NCI-H524 (cell line): ENCODE measurements around the gene HSPA1A.
"Not testable (repeated sequence)": the region's sequence is repeated elsewhere in the genome, so short reads cannot be mapped to it uniquely, and the experiment has no call there.

ENCODE experiments used
- DNase-seq, 2 experiments: peaks; one replicate each; lab custom pipeline; 2025; lab: John Stamatoyannopoulos, UW

Gene HSPA1A

DNA sequence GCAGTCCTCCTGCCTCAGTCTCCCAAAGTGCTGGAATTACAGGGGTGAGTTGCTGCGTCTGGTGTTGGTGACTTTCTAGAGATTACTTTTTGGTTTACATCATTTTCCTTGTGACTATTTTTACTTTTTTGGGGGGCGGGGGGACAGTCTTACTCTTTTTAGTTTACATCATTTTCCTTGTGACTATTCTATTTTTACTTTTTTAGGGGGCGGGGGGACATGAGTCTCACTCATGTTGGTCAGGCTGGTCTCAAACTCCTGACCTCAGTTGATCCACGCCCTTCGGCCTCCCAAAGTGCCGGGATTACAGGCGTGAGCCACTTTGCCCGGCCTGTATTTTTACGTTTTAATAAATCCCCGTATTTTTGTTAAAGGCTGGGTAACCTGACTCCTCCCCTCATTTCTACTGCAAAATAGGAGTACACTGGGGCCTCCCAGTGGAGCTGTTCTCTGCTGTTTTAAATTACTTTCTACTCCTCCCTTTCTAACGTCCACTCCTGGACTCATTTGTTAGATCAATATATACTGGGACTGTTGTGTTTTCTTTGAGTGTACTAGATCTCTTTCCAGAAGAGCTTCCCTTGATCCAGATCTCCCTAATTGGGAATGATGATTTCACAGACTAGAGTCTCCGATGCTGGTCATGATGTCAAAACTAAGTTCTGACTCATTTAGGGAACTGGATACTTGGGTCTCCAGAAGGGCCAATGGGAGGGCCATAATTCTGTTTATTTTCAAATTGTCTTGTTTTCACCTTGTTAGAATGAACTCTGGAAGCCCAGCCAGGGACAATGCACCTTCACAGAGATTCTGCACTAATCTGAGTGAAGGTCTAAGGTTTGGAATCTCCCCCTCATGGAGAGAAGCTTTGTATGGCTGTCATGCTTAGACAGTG is 21.4 kb downstream of the HSPA1A start:
- DNase-seq, result no peak

DNA sequence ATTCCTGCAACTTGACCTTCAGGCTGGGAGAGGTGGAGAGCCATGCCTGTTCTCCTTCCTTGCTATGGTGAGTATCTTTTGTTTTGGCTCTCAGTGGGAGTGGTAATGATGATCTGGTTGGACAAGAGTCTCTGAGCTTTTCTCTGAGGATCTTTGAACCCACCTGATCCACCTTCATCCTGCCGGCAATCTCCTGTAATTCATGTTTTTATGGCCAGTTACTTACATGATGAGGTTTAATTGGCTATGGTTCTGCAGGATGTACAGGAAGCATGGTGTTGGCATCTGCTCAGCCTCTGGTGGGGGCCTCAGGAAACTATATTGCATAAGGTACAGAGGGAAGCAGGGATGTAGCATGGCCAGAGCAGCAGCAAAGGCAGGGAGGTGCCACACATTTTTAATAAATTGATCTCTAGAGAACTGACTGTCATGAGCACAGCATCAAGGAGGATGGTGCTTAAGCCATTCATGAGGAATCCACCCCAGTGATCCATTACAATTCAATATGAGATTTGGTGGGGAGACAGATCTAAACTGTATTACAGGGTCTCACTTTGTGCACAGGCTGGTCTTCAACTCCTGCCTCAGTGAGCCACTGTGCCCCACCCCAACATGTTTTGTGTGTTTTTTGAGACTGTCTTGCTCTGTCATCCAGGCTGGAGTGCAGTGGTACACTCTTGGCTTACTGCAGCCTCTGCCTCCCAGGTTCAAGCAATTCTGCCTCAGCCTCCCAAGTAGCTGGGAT is 22.2 kb downstream of the HSPA1A start:
- no peak for DNase-seq

DNA sequence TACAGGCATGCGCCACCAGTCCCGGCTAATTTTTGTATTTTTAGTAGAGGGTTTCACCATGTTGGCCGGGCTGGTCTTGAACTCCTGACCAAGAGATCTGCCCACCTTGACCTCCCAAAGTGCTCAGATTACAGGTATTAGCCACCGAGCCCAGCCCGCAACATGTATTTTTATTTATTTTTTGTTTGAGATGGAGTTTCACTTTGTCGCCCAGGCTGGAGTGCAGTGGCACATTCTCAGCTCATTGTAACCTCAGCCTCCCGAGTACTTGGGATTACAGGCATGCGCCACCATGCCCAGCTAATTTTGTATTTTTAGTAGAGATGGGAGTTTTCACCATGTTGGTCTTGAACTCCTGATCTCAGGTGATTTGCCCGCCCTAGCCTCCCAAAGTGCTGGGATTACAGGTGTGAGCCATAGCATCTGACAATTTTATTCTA is 22.8 kb downstream of the HSPA1A start:
- DNase-seq, result not testable (repeated sequence)

DNA sequence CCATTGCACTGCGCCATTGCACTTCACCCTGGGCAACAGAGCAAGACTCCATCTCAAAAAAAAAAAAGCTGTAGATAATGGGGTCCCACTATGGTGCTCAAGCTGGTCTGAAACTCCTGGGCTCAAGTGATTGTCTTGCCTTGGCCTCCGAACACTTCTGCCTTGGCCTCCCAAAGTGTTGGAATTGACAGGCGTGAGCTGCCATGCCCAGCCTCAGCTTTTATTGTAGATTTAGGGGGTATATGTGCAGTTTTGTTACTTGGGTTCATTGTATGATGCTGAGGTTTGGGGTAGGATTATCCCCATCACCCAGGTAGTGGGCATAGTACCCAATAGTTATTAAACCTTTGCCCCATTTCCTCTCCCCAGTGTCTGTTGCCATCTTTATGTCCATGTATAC is 23.6 kb downstream of the HSPA1A start:
- no peak for DNase-seq

GRCh38 chr6:31839779-31840126 is 24.4 kb downstream of the HSPA1A start:
- DNase-seq, result not testable (repeated sequence)

- no peak for DNase-seq
Measured at GRCh38 chr6:31842053-31842452, 26.7 kb downstream of the HSPA1A start.

- no peak for DNase-seq
Measured at GRCh38 chr6:31844507-31844906, 29.2 kb downstream of the HSPA1A start.

DNA sequence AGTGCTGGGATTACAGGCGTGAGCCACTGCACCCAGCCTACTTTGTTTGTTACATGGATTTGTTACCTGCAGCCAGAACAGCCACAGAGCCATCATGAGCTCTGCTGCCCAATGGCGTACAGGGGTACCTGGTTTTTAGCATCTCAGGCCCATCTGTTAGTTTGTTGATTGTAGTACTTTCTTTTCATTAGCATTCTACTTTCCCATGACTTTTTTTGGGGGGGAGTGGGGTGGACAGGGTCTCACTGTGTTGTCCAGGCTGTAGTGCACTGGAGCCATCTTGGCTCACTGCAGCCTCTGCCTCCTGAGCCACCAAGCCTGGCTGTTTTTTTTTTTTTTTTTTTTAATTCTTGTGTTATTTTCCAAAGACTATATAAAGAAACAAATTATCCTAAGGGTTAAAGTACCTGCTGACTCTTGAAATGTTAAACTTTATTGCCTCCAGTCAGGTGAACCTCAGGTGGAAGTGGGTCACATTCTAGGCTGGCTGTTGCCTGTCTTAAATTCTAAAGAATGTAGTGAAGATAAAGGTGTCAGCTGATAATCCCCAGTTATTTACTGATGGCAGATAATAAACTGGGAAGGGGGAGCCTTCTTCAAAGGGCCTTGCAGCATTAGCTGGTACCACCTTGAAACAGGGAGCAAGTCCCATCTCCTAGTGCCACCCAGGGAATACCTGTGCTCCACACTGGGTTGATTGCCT is 32.1 kb downstream of the HSPA1A start:
- no peak for DNase-seq

DNA sequence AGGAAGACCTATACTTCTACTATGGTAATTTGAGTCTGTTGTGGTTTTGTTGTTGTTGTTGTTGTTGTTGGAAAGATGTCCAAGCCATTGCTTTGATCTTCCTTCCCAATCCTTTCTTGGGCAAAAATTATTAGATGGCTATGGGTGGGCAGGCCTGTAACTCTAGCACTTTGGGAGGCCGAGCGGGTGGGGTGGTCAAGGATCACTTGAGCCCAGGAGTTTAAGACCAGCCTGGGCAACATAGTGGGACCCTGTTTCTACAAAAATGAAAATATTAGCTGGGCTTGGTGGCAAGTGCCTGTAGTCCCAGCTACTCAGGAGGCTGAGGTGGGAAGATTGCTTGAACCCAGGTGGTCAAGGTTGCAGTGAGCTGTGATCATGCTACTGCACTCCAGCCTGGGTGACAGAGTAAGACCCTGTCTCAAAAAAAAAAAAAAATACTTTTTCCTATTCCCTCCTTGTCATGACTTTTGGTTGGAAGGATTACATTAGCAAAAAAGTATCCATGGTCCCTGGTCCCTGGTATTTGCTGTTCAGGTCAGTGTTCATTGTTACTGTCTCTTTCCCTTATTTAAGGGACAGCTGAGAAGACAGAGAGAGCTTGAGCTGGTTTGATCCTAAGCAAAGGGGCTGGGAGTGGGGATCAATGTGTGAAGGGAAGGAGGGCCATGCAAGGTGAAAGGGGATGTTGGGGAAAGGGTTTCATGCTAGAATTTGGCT is 35.6 kb downstream of the HSPA1A start:
- DNase-seq, result no peak

GRCh38 chr6:31851485-31851832 is 36.1 kb downstream of the HSPA1A start:
- no peak for DNase-seq

GRCh38 chr6:31851980-31852718 is 36.8 kb downstream of the HSPA1A start:
- DNase-seq, result not testable (repeated sequence)

- not testable (repeated sequence) for DNase-seq
Measured at GRCh38 chr6:31857774-31858173, 42.4 kb downstream of the HSPA1A start.

DNA sequence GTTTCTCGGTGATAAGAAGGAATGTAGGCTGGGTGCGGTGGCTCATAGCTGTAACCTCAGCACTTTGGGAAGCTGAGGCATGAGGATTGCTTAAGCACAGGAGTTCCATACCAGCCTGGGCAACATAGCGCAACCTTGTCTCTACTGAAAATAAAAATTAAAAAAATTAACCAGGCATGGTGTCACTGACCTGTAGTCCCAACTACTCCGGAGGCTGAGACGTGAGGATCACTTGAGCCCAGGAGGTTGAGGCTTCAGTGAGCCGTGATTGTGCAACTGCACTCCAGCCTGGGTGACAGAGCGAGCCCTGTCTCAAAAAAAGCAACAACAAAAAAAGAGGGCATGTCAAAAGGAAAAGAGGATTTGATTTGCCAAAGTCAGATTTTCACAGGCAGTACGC is 43.4 kb downstream of the HSPA1A start:
- DNase-seq, result no peak

DNA sequence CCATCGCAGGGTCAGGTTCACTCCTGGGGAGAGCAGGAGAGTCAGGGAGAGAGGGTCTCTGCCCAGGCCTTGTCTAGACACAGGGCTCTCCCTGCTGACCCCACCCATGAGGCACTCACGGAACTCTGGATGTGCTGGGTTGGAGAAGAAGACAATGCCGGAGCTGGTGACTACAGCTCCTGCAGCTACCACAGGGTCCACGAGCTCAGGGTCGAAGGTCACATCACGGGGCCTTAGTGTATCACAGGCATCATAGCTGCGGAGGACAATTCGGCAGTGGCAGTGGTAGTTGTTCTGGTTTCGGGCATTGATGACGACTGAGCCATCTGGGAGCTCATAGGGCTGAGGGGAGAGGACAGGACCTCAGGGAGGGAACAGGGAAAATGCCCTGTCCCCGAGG is 44.6 kb downstream of the HSPA1A start:
- DNase-seq, result no peak

- DNase-seq, result no peak
Measured at GRCh38 chr6:31860349-31860748, 45.0 kb downstream of the HSPA1A start.

GRCh38 chr6:31861150-31861549 is 45.8 kb downstream of the HSPA1A start:
- no peak for DNase-seq

- DNase-seq, result no peak
Measured at GRCh38 chr6:31861919-31862343, 46.6 kb downstream of the HSPA1A start.

GRCh38 chr6:31862344-31863235 is 47.2 kb downstream of the HSPA1A start, which contains the start of gene NEU1:
Gene NEU1, minus strand, starts transcription at chr6:31862821. Its CDS starts 45 bp downstream, at chr6:31862776.
- peak; percentile 100 for DNase-seq

DNA sequence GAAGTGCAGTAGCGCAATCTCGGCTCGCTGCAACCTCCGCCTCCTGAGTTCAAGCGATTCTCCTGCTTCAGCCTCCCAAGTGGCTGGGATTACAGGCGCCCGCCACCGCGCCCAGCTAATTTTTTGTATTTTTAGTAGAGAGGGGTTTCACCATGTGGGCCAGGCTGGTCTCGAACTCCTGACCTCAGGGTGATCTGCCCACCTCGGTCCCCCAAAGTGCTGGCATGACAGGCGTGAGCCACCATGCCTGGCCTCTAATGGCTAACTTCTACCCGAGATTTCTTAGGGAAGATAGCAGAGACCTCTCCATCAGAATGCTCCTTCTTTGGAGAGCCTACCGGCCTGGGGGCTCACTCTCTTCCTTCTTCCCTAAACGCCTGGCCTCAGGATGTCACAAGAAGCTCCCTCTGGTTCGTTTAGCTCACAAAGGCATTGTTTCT is 48.8 kb downstream of the HSPA1A start:
- not testable (repeated sequence) for DNase-seq

DNA sequence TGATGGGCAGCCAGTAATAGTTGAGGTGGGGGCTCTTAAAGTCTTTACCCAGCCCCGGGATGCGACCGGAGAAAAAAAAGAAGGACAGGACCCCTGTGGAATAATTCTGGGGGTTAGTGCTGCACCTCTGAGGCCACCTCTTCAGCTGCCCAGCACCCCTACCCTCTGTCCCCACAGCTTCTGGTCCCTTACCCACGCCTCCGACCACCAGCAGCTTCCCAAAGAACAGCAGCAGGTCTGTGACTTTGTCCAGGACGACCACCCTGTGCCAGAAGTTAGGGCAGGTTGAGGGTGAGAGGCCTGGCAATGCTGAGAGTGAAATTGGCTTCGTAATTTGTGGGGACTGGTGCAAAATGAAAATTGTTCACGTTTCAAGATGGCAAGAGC is 49.5 kb downstream of the HSPA1A start:
- DNase-seq, result no peak
